HCT116 (cell line): ENCODE data around the gene C1orf50. TPM values are rescaled to one million over a fixed set of nuclear protein-coding genes. Genes with fewer than 3 reads are reported as not detected.

Experiments
- ATAC-seq: fragments of 200-7000 bp; cut with Tn5 transposase; 2 replicates; pipeline ENCODE4 v1.9.1; 2020; ENCODE audit warnings: mild to moderate bottlenecking, moderate library complexity
- BruUV-seq: library from RNA; stranded (reverse); fragments of 400-500 nt; replicated peaks from 2 replicates; lab custom pipeline; 2021; lab: Mats Ljungman, UMichigan
- CTCF ChIA-PET: fragments of 300-600 bp; sonication (Branson Sonifier 250); formaldehyde crosslinking; loops from one replicate; lab custom pipeline; 2021; ENCODE audit warnings: antibody characterized with exemption; lab: Charles Lee
- POLR2A ChIA-PET: fragments of 300-600, 350-600 bp; sonication (Branson Sonifier 250); formaldehyde crosslinking; loops from one replicate; lab custom pipeline; 2021; ENCODE audit warnings: antibody characterized with exemption; lab: Charles Lee
- RAD21 ChIA-PET, 2 experiments: fragments of 300-600 bp; sonication (Branson Sonifier 250); formaldehyde crosslinking; loops; one replicate each; lab custom pipeline; 2023; ENCODE audit warnings: low total read pairs in 2 of 2; ENCODE audit not compliant: uncharacterized antibody in 2 of 2, unreplicated experiment in 2 of 2, low non-redundant PET in 1 of 2; lab: Charles Lee
- DNase-seq: peaks from one replicate; pipeline ENCODE4 v3.0.0-alpha.2; 2010; ENCODE audit warnings: low read depth, low spot score
- H2AFZ ChIP-seq: fragments of 200-600 bp; shearing (Covaris generic), sonication (generic); 2 replicates; pipeline ENCODE4 v1.6.1; 2017; ENCODE audit warnings: low read depth, mixed run types, mixed read lengths, antibody characterized with exemption, low read length; ENCODE audit not compliant: poor library complexity, severe bottlenecking
- H3K27ac ChIP-seq: 2 replicates; pipeline ENCODE4 v1.5.1; 2012; ENCODE audit warnings: low read depth, low read length
- H3K27me3 ChIP-seq: fragments of 200-600 bp; sonication (generic); 2 replicates; pipeline ENCODE4 v1.6.1; 2016; ENCODE audit warnings: mixed run types, low read length, mixed read lengths; ENCODE audit not compliant: insufficient read depth
- H3K36me3 ChIP-seq, 2 experiments: fragments of 200-500 bp in 1 of 2; fragments of 200-600 bp in 1 of 2; sonication (Bioruptor generic) in 1 of 2; sonication (generic) in 1 of 2; 2 replicates each; pipeline versions ENCODE4 v1.5.1 to v1.6.1; 2014 to 2016; ENCODE audit warnings: low read length in 2 of 2, inconsistent platforms in 1 of 2, mixed read lengths in 1 of 2, mixed run types in 1 of 2; ENCODE audit not compliant: insufficient read depth in 2 of 2, control insufficient read depth in 1 of 2
- H3K4me1 ChIP-seq, 2 experiments: fragments of 200-600 bp in 1 of 2; sonication (generic) in 1 of 2; 2 replicates each; pipeline versions ENCODE4 v1.5.1 to v1.6.1; 2012 to 2017; ENCODE audit warnings: low read length in 2 of 2, inconsistent platforms in 1 of 2, mild to moderate bottlenecking in 1 of 2, mixed read lengths in 1 of 2, mixed run types in 1 of 2, moderate library complexity in 1 of 2; ENCODE audit not compliant: insufficient read depth in 2 of 2, control insufficient read depth in 1 of 2
- H3K4me2 ChIP-seq: fragments of 200-600 bp; sonication (generic); 2 replicates; pipeline ENCODE4 v1.6.1; 2017; ENCODE audit warnings: mixed run types, low read length, mixed read lengths
- H3K4me3 ChIP-seq, 2 experiments: fragments of 200-600 bp in 1 of 2; sonication (generic) in 1 of 2; replicated peaks in 1 of 2; 2 replicates each; pipeline ENCODE4 v1.5.1; 2011 to 2016; ENCODE audit warnings: low read length in 2 of 2, control low read depth in 1 of 2, low read depth in 1 of 2, mild to moderate bottlenecking in 1 of 2, mixed read lengths in 1 of 2, mixed run types in 1 of 2
- H3K79me2 ChIP-seq: fragments of 200-600 bp; sonication (generic); 2 replicates; pipeline ENCODE4 v1.6.1; 2017; ENCODE audit warnings: mild to moderate bottlenecking, mixed run types, low read length, moderate library complexity, mixed read lengths; ENCODE audit not compliant: insufficient read depth
- H3K9ac ChIP-seq: fragments of 200-600 bp; sonication (generic); 2 replicates; pipeline ENCODE4 v1.6.1; 2016; ENCODE audit warnings: low read length, mixed read lengths
- H3K9me2 ChIP-seq: fragments of 200-600 bp; sonication (generic), shearing (Covaris generic); 2 replicates; pipeline ENCODE4 v1.6.1; 2017; ENCODE audit warnings: mixed run types, mild to moderate bottlenecking, moderate library complexity; ENCODE audit not compliant: insufficient read depth
- H3K9me3 ChIP-seq, 2 experiments: fragments of 200-500 bp in 1 of 2; fragments of 200-600 bp in 1 of 2; sonication (Bioruptor generic) in 1 of 2; sonication (generic) in 1 of 2; 2 replicates each; pipeline ENCODE4 v1.6.1; 2014 to 2017; ENCODE audit warnings: low read length in 2 of 2, mixed read lengths in 2 of 2, inconsistent platforms in 1 of 2, low read depth in 1 of 2, mild to moderate bottlenecking in 1 of 2, mixed run types in 1 of 2, moderate library complexity in 1 of 2; ENCODE audit not compliant: control insufficient read depth in 1 of 2, insufficient read depth in 1 of 2
- H4K20me1 ChIP-seq: fragments of 200-600 bp; sonication (generic), shearing (Covaris generic); 2 replicates; pipeline ENCODE4 v1.6.1; 2017; ENCODE audit warnings: mixed run types, mild to moderate bottlenecking, moderate library complexity; ENCODE audit not compliant: insufficient read depth
- CEBPB ChIP-seq: IDR thresholded peaks from 2 replicates; pipeline ENCODE4 v1.6.1; 2012; ENCODE audit warnings: low read depth
- EGR1 ChIP-seq: IDR thresholded peaks from 2 replicates; pipeline ENCODE4 v1.6.1; 2012; ENCODE audit warnings: low read depth
- ELF1 ChIP-seq: IDR thresholded peaks from 2 replicates; pipeline ENCODE4 v1.6.1; 2012; ENCODE audit warnings: low read depth, borderline replicate concordance
- FOSL1 ChIP-seq: IDR thresholded peaks from 2 replicates; pipeline ENCODE4 v1.6.1; 2012; ENCODE audit warnings: low read depth
- JUND ChIP-seq: IDR thresholded peaks from 2 replicates; pipeline ENCODE4 v1.6.1; 2012
- POLR2AphosphoS5 ChIP-seq: IDR thresholded peaks from 2 replicates; pipeline ENCODE4 v1.6.1; 2011; ENCODE audit warnings: mild to moderate bottlenecking, low read depth, low read length, moderate library complexity
- RAD21 ChIP-seq: IDR thresholded peaks from 2 replicates; pipeline ENCODE4 v1.6.1; 2012; ENCODE audit warnings: low read depth, mild to moderate bottlenecking
- YY1 ChIP-seq: IDR thresholded peaks from 2 replicates; pipeline ENCODE4 v1.6.1; 2011; ENCODE audit warnings: low read length, low read depth, moderate library complexity, mild to moderate bottlenecking; ENCODE audit not compliant: insufficient replicate concordance; ENCODE audit errors: extremely low read depth
- intact Hi-C: fragments of 100-400 bp; cut with micrococcal nuclease; formaldehyde crosslinking; loops from 2 replicates; pipeline ENCODE4 v1.10.0; 2022
- total RNA-seq: library from RNA; stranded (reverse); gene quantifications from one replicate; pipeline ENCODE4 v1.2.1, GENCODE V29; 2021; ENCODE audit not compliant: unreplicated experiment
- TF ChIP-seq, protein P1 (sequence below): IDR thresholded peaks from 2 replicates; pipeline ENCODE4 v1.6.1; 2012

C1orf50 gene
- total RNA-seq, 1 experiment from 2014 or later: 5.8 TPM

DNA sequence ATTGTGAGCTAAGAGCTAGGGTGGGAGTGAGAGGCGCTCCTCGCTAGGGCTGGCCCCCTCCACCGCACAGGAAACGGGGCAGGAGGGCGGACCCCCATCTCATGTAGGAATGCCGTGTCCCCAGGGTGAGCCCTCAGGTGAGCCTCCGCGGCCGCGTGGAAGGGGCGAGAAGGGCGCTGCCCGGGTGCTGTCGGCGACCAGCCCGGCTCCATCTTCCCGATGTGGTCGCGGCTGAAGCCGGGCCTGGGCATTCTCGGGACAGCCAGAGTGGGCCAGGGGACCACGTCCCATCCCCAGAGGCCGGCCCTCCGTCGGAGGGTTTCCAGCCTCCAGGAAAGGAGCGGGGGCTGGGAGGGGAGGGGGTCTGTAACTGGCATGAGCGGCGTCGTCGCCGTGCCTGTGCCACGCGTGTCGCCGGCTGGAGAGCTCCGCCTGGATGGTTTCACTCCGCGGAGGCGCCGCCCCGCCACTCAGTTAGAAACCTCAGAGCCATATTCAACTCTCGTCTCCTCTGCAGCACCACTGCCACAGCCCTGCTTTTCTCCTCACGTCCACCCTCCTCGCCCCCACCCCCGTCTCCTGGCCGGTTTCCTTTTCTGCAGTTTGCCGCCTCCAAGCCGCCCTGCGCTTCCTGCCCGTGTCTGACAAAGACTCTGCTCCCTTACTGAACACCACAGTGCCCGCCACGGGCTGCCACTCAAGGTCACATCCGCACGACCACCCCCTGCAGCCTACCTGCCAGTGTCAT is 18.1 kb downstream of the C1orf50 start, which contains the start of gene TMEM269:
TMEM269 (plus strand) TSS at position 46 of the 748 bp plus-strand sequence. CDS start 4,903 bp downstream, outside the sequence.
- Histone ChIP-seq H3K27ac (no peak within 1 kb of the TSS), H3K9me3 (no peaks in the 10 kb centered on the region), H3K9me2 (no peaks in the 10 kb centered on the region), H2AFZ (no peak within 1 kb of the TSS), H3K4me3 (no peak within 1 kb of the TSS), H3K4me1 (peaks cover 0 to 4% of the 10 kb centered on the region in 2 experiments; a peak in 1 of 4 replicates), H4K20me1 (no peaks in the 10 kb centered on the region), H3K4me2 (no peak within 1 kb of the TSS), H3K9ac (no peak within 1 kb of the TSS), H3K27me3 (no peaks in the 10 kb centered on the region), H3K36me3 (no peaks in the 10 kb centered on the region), H3K79me2 (no peaks in the 10 kb centered on the region)
- TF ChIP-seq RAD21: no peak
- RAD21 ChIA-PET: no interaction called here
- CTCF ChIA-PET: no interaction called here
- DNase-seq: no peak
- no peak for ATAC-seq
- POLR2A ChIA-PET: no interaction called here
- BruUV-seq: no TSS peak
- intact Hi-C loops: no loop called here

DNA sequence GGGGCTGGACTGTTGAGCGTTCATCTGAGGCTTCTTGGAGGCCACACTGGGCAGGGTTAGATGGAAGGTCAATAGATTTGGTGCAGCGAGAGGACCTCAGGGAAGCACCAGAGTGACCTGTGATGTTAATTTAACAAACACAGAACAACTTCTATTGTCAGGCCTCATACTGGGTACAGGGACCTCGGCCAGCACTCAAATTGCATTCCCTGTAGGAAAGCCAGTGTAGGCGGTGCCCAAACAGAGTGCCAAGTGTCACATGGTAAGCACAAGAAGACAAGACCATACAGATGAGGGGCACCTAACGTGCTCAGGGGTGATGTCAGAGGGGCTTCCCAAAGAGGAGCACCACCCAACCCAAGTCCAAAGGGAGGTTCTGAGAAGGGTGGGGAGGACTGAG is 19.0 kb downstream of the C1orf50 start:
- Histone ChIP-seq H3K27me3 (no peaks in the 10 kb centered on the region), H3K4me1 (peaks cover 0 to 4% of the 10 kb centered on the region in 2 experiments; a peak in 1 of 4 replicates), H3K9ac (no peak overlapping the region), H3K4me2 (no peak overlapping the region), H2AFZ (no peak overlapping the region), H3K9me3 (no peaks in the 10 kb centered on the region), H4K20me1 (no peaks in the 10 kb centered on the region), H3K36me3 (no peaks in the 10 kb centered on the region), H3K9me2 (no peaks in the 10 kb centered on the region), H3K79me2 (no peaks in the 10 kb centered on the region), H3K27ac (no peak overlapping the region), H3K4me3 (no peak overlapping the region)
- TF ChIP-seq POLR2AphosphoS5 (no peak), RAD21 (no peak), YY1 (no peak), JUND (no peak), ELF1 (no peak), EGR1 (no peak), CEBPB (no peak), FOSL1 (no peak)
- TF ChIP-seq, protein P1, sequence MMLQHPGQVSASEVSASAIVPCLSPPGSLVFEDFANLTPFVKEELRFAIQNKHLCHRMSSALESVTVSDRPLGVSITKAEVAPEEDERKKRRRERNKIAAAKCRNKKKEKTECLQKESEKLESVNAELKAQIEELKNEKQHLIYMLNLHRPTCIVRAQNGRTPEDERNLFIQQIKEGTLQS: no peak
- intact Hi-C loops: no loop called here
- no peak for DNase-seq
- ChIA-PET RAD21 (no interaction called here), CTCF (no interaction called here), POLR2A (no interaction called here)
- no peak for ATAC-seq
- no TSS peak for BruUV-seq
